Neural cell (in vitro differentiated cells): ENCODE data around the gene DHX29. TPM values are rescaled to one million over a fixed set of nuclear protein-coding genes. Genes with fewer than 3 reads are reported as not detected.

Source experiments
- H2AFZ ChIP-seq: fragments of 200-600, 300-800 bp; sonication (generic), shearing (Covaris generic); 2 replicates; pipeline ENCODE4 v1.6.0; 2014; ENCODE audit warnings: low read depth, mild to moderate bottlenecking, antibody characterized with exemption, low read length, moderate library complexity
- H3F3A ChIP-seq: fragments of 200-600 bp; shearing (Covaris generic); 2 replicates; pipeline ENCODE4 v1.6.1; 2016; ENCODE audit warnings: mild to moderate bottlenecking, moderate library complexity, mixed read lengths, antibody characterized with exemption, low read length; ENCODE audit not compliant: insufficient read depth, poor library complexity, severe bottlenecking
- H3K27ac ChIP-seq: fragments of 200-600, 300-800 bp; sonication (generic), shearing (Covaris generic); 2 replicates; pipeline ENCODE4 v1.5.1; 2014; ENCODE audit warnings: mild to moderate bottlenecking, low read length, moderate library complexity
- H3K27me3 ChIP-seq: fragments of 300-800, 200-600 bp; sonication (generic), shearing (Covaris generic); 2 replicates; pipeline ENCODE4 v1.6.0; 2014; ENCODE audit warnings: mild to moderate bottlenecking, low read depth, low read length, moderate library complexity; ENCODE audit not compliant: insufficient read depth
- H3K36me3 ChIP-seq: fragments of 300-800, 200-600 bp; sonication (generic), shearing (Covaris generic); 2 replicates; pipeline ENCODE4 v1.5.1; 2014; ENCODE audit warnings: mild to moderate bottlenecking, antibody characterized with exemption, low read length, moderate library complexity; ENCODE audit not compliant: insufficient read depth
- H3K4me2 ChIP-seq: fragments of 300-800, 200-600 bp; sonication (generic), shearing (Covaris generic); 2 replicates; pipeline ENCODE4 v1.6.0; 2014; ENCODE audit warnings: mild to moderate bottlenecking, low read length
- H3K4me3 ChIP-seq: fragments of 300-800, 200-600 bp; sonication (generic), shearing (Covaris generic); 2 replicates; pipeline ENCODE4 v1.5.1; 2014; ENCODE audit warnings: mild to moderate bottlenecking, low read length, moderate library complexity
- H3K79me2 ChIP-seq: fragments of 200-600 bp; shearing (Covaris generic); replicated peaks from 2 replicates; pipeline ENCODE4 v1.6.0; 2014; ENCODE audit warnings: mild to moderate bottlenecking, low read length, moderate library complexity; ENCODE audit not compliant: insufficient read depth
- H3K9ac ChIP-seq: fragments of 300-800, 200-600 bp; sonication (generic), shearing (Covaris generic); 2 replicates; pipeline ENCODE4 v1.6.1; 2016; ENCODE audit warnings: mild to moderate bottlenecking, low read length, mixed read lengths
- H3K9me2 ChIP-seq: fragments of 200-600 bp; shearing (Covaris generic); 2 replicates; pipeline ENCODE4 v1.6.1; 2016; ENCODE audit warnings: mild to moderate bottlenecking, low read length, mixed read lengths; ENCODE audit not compliant: insufficient read depth
- H3K9me3 ChIP-seq: fragments of 200-600, 300-800 bp; sonication (generic), shearing (Covaris generic); 2 replicates; pipeline ENCODE4 v1.6.1; 2016; ENCODE audit warnings: mild to moderate bottlenecking, mixed run types, low read length, moderate library complexity, mixed read lengths
- H4K20me1 ChIP-seq: fragments of 200-600 bp; shearing (Covaris generic); 2 replicates; pipeline ENCODE4 v1.6.1; 2016; ENCODE audit warnings: mild to moderate bottlenecking, mixed run types; ENCODE audit not compliant: insufficient read depth
- EP300 ChIP-seq: fragments of 450-650 bp; conservative IDR thresholded peaks from 2 replicates; pipeline ENCODE4 v1.6.1; 2014; ENCODE audit warnings: antibody characterized with exemption, mild to moderate bottlenecking, moderate library complexity; ENCODE audit not compliant: poor library complexity, severe bottlenecking
- EZH2 ChIP-seq: fragments of 200-600, 300-800 bp; shearing (Covaris generic), sonication (generic); IDR thresholded peaks from 2 replicates; pipeline ENCODE4 v1.6.1; 2014; ENCODE audit warnings: antibody characterized with exemption, low read length, borderline replicate concordance, mild to moderate bottlenecking; ENCODE audit not compliant: insufficient read depth, poor library complexity, severe bottlenecking
- MXI1 ChIP-seq: fragments of 450-650 bp; conservative IDR thresholded peaks from 2 replicates; pipeline ENCODE4 v1.6.1; 2014; ENCODE audit warnings: antibody characterized with exemption, mild to moderate bottlenecking; ENCODE audit not compliant: poor library complexity, severe bottlenecking
- POLR2AphosphoS5 ChIP-seq: IDR thresholded peaks from 2 replicates; pipeline ENCODE4 v1.6.1; 2012
- RAD21 ChIP-seq: fragments of 450-650 bp; conservative IDR thresholded peaks from 2 replicates; pipeline ENCODE4 v1.6.1; 2014; ENCODE audit warnings: antibody characterized with exemption, mild to moderate bottlenecking, moderate library complexity
- SMC3 ChIP-seq: fragments of 450-650 bp; conservative IDR thresholded peaks from 2 replicates; pipeline ENCODE4 v1.6.1; 2014; ENCODE audit warnings: antibody characterized with exemption, mild to moderate bottlenecking, moderate library complexity; ENCODE audit not compliant: poor library complexity
- TAF1 ChIP-seq: IDR thresholded peaks from 2 replicates; pipeline ENCODE4 v1.6.1; 2012; ENCODE audit warnings: low read depth
- polyA plus RNA-seq: library from polyadenylated mRNA; depleted of rRNA; stranded (reverse); fragments of >200 nt; gene quantifications from 2 replicates; pipeline ENCODE4 v1.2.3, GENCODE V29; 2014
- TF ChIP-seq, protein P1 (sequence below): IDR thresholded peaks from 2 replicates; pipeline ENCODE4 v1.6.1; 2012; ENCODE audit warnings: borderline replicate concordance
- TF ChIP-seq, protein P2 (sequence below): fragments of 450-650 bp; IDR thresholded peaks from 2 replicates; pipeline ENCODE4 v1.5.1; 2014; ENCODE audit warnings: antibody characterized with exemption, mild to moderate bottlenecking, moderate library complexity; ENCODE audit not compliant: poor library complexity, severe bottlenecking

DHX29 gene
- polyA plus RNA-seq, 1 donor from 2014 or later: 48.1 TPM

DNA sequence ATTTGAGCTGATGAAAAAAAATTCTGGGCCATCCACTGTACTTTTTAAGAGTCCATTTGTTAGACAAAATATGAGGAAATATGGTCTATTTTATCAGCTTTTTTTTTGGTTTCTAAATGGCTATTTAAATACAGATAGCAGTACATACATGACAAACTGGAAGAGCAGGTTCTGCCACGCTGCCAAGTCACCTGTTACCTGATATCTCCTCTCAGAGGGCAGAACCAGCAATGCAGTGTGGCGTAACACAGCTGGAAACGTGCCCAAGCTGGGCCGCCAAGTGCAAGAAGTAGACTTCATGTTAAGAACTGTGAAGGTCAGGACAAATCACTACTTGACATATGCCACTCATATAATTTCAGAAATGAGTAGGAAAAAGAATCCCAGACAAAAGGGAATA lies 88.5 kb downstream of the DHX29 start:
- Histone ChIP-seq H3K36me3 (no peaks in the 10 kb centered on the region), H3K27me3 (peaks cover 62% of the 10 kb centered on the region), H3K9me2 (no peaks in the 10 kb centered on the region), H3K27ac (no peak overlapping the region), H3K9ac (no peak overlapping the region), H3K9me3 (peaks cover 3% of the 10 kb centered on the region), H3K79me2 (no peaks in the 10 kb centered on the region), H3K4me3 (no peak overlapping the region), H3F3A (no peaks in the 10 kb centered on the region), H2AFZ (no peak overlapping the region), H4K20me1 (no peaks in the 10 kb centered on the region), H3K4me2 (no peak overlapping the region)
- TF ChIP-seq RAD21 (no peak), POLR2AphosphoS5 (no peak), SMC3 (no peak), TAF1 (no peak), EP300 (no peak), EZH2 (no peak), MXI1 (no peak)
- TF ChIP-seq, protein P1, sequence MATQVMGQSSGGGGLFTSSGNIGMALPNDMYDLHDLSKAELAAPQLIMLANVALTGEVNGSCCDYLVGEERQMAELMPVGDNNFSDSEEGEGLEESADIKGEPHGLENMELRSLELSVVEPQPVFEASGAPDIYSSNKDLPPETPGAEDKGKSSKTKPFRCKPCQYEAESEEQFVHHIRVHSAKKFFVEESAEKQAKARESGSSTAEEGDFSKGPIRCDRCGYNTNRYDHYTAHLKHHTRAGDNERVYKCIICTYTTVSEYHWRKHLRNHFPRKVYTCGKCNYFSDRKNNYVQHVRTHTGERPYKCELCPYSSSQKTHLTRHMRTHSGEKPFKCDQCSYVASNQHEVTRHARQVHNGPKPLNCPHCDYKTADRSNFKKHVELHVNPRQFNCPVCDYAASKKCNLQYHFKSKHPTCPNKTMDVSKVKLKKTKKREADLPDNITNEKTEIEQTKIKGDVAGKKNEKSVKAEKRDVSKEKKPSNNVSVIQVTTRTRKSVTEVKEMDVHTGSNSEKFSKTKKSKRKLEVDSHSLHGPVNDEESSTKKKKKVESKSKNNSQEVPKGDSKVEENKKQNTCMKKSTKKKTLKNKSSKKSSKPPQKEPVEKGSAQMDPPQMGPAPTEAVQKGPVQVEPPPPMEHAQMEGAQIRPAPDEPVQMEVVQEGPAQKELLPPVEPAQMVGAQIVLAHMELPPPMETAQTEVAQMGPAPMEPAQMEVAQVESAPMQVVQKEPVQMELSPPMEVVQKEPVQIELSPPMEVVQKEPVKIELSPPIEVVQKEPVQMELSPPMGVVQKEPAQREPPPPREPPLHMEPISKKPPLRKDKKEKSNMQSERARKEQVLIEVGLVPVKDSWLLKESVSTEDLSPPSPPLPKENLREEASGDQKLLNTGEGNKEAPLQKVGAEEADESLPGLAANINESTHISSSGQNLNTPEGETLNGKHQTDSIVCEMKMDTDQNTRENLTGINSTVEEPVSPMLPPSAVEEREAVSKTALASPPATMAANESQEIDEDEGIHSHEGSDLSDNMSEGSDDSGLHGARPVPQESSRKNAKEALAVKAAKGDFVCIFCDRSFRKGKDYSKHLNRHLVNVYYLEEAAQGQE: no peak
- TF ChIP-seq, protein P2, sequence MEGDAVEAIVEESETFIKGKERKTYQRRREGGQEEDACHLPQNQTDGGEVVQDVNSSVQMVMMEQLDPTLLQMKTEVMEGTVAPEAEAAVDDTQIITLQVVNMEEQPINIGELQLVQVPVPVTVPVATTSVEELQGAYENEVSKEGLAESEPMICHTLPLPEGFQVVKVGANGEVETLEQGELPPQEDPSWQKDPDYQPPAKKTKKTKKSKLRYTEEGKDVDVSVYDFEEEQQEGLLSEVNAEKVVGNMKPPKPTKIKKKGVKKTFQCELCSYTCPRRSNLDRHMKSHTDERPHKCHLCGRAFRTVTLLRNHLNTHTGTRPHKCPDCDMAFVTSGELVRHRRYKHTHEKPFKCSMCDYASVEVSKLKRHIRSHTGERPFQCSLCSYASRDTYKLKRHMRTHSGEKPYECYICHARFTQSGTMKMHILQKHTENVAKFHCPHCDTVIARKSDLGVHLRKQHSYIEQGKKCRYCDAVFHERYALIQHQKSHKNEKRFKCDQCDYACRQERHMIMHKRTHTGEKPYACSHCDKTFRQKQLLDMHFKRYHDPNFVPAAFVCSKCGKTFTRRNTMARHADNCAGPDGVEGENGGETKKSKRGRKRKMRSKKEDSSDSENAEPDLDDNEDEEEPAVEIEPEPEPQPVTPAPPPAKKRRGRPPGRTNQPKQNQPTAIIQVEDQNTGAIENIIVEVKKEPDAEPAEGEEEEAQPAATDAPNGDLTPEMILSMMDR: no peak

DNA sequence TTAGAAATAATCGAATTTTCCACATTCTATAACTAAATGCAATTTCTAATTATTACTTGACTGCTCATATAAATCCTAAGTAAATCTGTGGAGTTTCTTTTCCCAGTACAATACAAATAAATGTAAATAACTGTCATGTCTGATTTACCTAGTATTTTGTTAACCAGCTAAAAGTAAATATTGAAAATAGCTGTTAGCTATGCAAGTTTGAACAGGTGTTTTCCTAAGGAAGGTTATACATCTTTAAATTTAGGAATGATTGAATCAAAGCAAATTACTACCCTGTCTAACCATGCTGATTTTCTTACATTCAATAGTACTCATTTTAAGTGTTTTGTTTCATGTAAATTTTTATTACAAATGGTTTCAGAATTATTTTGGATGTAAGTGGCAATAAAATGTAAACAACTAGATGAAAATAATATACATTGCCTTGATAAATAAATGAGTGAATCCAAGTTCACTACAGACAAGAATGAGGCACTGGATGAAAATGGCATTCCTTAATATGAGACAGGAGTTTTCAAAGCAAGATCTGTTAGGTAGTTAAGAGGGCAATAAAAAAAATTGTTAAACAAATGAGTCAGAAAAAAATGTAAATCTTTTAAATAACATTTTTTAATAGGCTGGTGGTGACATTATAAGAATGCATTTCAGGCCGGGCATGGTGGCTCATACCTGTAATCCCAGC lies 96.2 kb downstream of the DHX29 start:
- Histone ChIP-seq H3K4me2 (no peak overlapping the region), H3K9me3 (no peaks in the 10 kb centered on the region), H3F3A (no peaks in the 10 kb centered on the region), H2AFZ (no peak overlapping the region), H3K79me2 (no peaks in the 10 kb centered on the region), H3K9ac (no peak overlapping the region), H4K20me1 (no peaks in the 10 kb centered on the region), H3K36me3 (no peaks in the 10 kb centered on the region), H3K27ac (no peak overlapping the region), H3K9me2 (no peaks in the 10 kb centered on the region), H3K27me3 (no peaks in the 10 kb centered on the region), H3K4me3 (no peak overlapping the region)
- TF ChIP-seq MXI1 (no peak), RAD21 (no peak), EZH2 (no peak), POLR2AphosphoS5 (no peak), TAF1 (no peak), EP300 (no peak)
- TF ChIP-seq, protein P2: no peak

Other genes with a start within 250 kb of the DHX29 start
- not detected in 2 replicates for gene GZMA, start 205.0 kb downstream of the DHX29 start, polyA plus RNA-seq
- gene GPX8, start 147.5 kb downstream of the DHX29 start, polyA plus RNA-seq: 0.20 and 1.2 TPM in 2 replicates
- 0.28 TPM in 1 of 2 replicates, not detected in the other for gene CDC20B, start 134.5 kb downstream of the DHX29 start, polyA plus RNA-seq
- not detected in 2 replicates for gene MCIDAS, start 80.4 kb downstream of the DHX29 start, polyA plus RNA-seq
- 0.16 TPM in 1 of 2 replicates, not detected in the other for gene CCNO, start 74.1 kb downstream of the DHX29 start, polyA plus RNA-seq
- 77.6 and 94.8 TPM in 2 replicates for gene MTREX, start 295 bp upstream of the DHX29 start, polyA plus RNA-seq
- 33.9 and 42.9 TPM in 2 replicates for gene PLPP1, start 227.3 kb upstream of the DHX29 start, polyA plus RNA-seq